H1 (cell line): Measurements from ENCODE around the gene PLXND1. TPM values are rescaled to one million over a fixed set of nuclear protein-coding genes. Genes with fewer than 3 reads are reported as not detected.

ENCODE experiments used
- CTCF ChIA-PET: fragments of 300-600 bp; sonication (Branson Sonifier 250); formaldehyde crosslinking; loops from one replicate; lab custom pipeline; 2021; ENCODE audit not compliant: partially characterized antibody; lab: Charles Lee
- POLR2A ChIA-PET: fragments of 300-600 bp; sonication (Branson Sonifier 250); formaldehyde crosslinking; loops from one replicate; lab custom pipeline; 2021; ENCODE audit warnings: inconsistent platforms; ENCODE audit not compliant: partially characterized antibody; lab: Charles Lee
- DNase-seq, 2 experiments: peaks; one replicate each; pipeline versions ENCODE4 v3.0.0 to v3.0.0-alpha.2; 2010 to 2022; ENCODE audit warnings: low spot score in 2 of 2, low read depth in 1 of 2, mixed read lengths in 1 of 2
- FAIRE-seq: peaks from 2 replicates; lab custom pipeline; 2011; peaks lifted over from hg19 to GRCh38; lab: Jason Lieb, UNC
- H2AFZ ChIP-seq: 2 replicates; pipeline ENCODE4 v1.8.1; 2012; ENCODE audit warnings: low read length, inconsistent platforms
- H2AK5ac ChIP-seq: 2 replicates; pipeline ENCODE4 v1.6.1; 2013; ENCODE audit warnings: low read depth, low read length
- H2BK120ac ChIP-seq: replicated peaks from 2 replicates; pipeline ENCODE3; 2013; ENCODE audit warnings: low read depth, low read length, inconsistent platforms
- H2BK12ac ChIP-seq: 2 replicates; pipeline ENCODE4 v1.6.1; 2013; ENCODE audit warnings: low read depth, low read length
- H2BK15ac ChIP-seq: 2 replicates; pipeline ENCODE4 v1.6.1; 2013; ENCODE audit warnings: low read length
- H2BK20ac ChIP-seq: 2 replicates; pipeline ENCODE4 v1.6.1; 2013; ENCODE audit warnings: low read length
- H2BK5ac ChIP-seq: 2 replicates; pipeline ENCODE4 v1.6.1; 2013; ENCODE audit warnings: low read depth, low read length
- H3K14ac ChIP-seq: 2 replicates; pipeline ENCODE4 v1.6.1; 2013; ENCODE audit warnings: inconsistent platforms; ENCODE audit not compliant: insufficient read length
- H3K18ac ChIP-seq: 2 replicates; pipeline ENCODE4 v1.6.1; 2013; ENCODE audit warnings: low read length; ENCODE audit errors: extremely low read depth
- H3K23ac ChIP-seq: 2 replicates; pipeline ENCODE4 v1.6.1; 2013; ENCODE audit warnings: inconsistent platforms; ENCODE audit not compliant: insufficient read length
- H3K23me2 ChIP-seq: 2 replicates; pipeline ENCODE4 v1.6.1; 2013; ENCODE audit warnings: low read depth, low read length
- H3K27ac ChIP-seq: 2 replicates; pipeline ENCODE4 v1.6.1; 2011; ENCODE audit warnings: low read depth, low read length, inconsistent platforms
- H3K27me3 ChIP-seq, 4 experiments: replicated peaks in 1 of 4; 1 replicate in 1 of 4; 2 replicates in 3 of 4; pipeline versions ENCODE4 v1.6.1 to v1.8.1; 2011 to 2013; ENCODE audit warnings: low read length in 3 of 4, mild to moderate bottlenecking in 3 of 4, inconsistent platforms in 2 of 4, mixed read lengths in 2 of 4, moderate library complexity in 1 of 4; ENCODE audit not compliant: control insufficient read depth in 3 of 4, insufficient read depth in 3 of 4; ENCODE audit errors: extremely low read depth in 1 of 4
- H3K36me3 ChIP-seq, 4 experiments: 2 replicates each; pipeline versions ENCODE4 v1.6.1 to v1.8.1; 2011 to 2013; ENCODE audit warnings: mild to moderate bottlenecking in 4 of 4, low read length in 3 of 4, moderate library complexity in 2 of 4, control low read depth in 1 of 4, inconsistent platforms in 1 of 4; ENCODE audit not compliant: insufficient read depth in 4 of 4, control insufficient read depth in 2 of 4
- H3K4ac ChIP-seq: replicated peaks from 2 replicates; pipeline ENCODE3; 2013; ENCODE audit warnings: low read length, low read depth, mixed read lengths, inconsistent platforms; ENCODE audit not compliant: insufficient read length
- H3K4me1 ChIP-seq, 4 experiments: replicated peaks in 1 of 4; 1 replicate in 1 of 4; 2 replicates in 3 of 4; pipeline versions ENCODE4 v1.6.1 to v1.8.1; 2011 to 2013; ENCODE audit warnings: low read length in 3 of 4, inconsistent platforms in 2 of 4, mixed read lengths in 1 of 4; ENCODE audit not compliant: insufficient read depth in 4 of 4, control insufficient read depth in 3 of 4
- H3K4me2 ChIP-seq, 2 experiments: 2 replicates each; pipeline versions ENCODE4 v1.6.1 to v1.8.1; 2011 to 2013; ENCODE audit warnings: low read depth in 2 of 2, low read length in 2 of 2, control low read depth in 1 of 2, inconsistent platforms in 1 of 2, mild to moderate bottlenecking in 1 of 2; ENCODE audit not compliant: insufficient read depth in 1 of 2
- H3K4me3 ChIP-seq, 4 experiments: fragments of 200-600, 300-600 bp in 1 of 4; sonication (generic), shearing (Covaris generic), sonication (Bioruptor Twin) in 1 of 4; 2 replicates each; pipeline versions ENCODE4 v1.5.1 to v1.8.1; 2011 to 2016; ENCODE audit warnings: low read length in 4 of 4, low read depth in 3 of 4, control low read depth in 2 of 4, inconsistent platforms in 2 of 4, mild to moderate bottlenecking in 2 of 4, mixed read lengths in 1 of 4, moderate library complexity in 1 of 4; ENCODE audit not compliant: insufficient read depth in 2 of 4; ENCODE audit errors: extremely low read depth in 1 of 4
- H3K56ac ChIP-seq: replicated peaks from 2 replicates; pipeline ENCODE3; 2013; ENCODE audit warnings: low read depth, mild to moderate bottlenecking, mixed read lengths, low read length, inconsistent platforms; ENCODE audit not compliant: insufficient read length
- H3K79me1 ChIP-seq: 2 replicates; pipeline ENCODE4 v1.6.1; 2013; ENCODE audit warnings: low read depth, low read length, control low read depth
- H3K79me2 ChIP-seq, 2 experiments: 2 replicates each; pipeline versions ENCODE4 v1.6.1 to v1.8.1; 2012 to 2013; ENCODE audit warnings: low read length in 2 of 2, mild to moderate bottlenecking in 2 of 2, inconsistent platforms in 1 of 2; ENCODE audit not compliant: insufficient read depth in 2 of 2, control insufficient read depth in 1 of 2
- H3K9ac ChIP-seq, 4 experiments: replicated peaks in 1 of 4; 1 replicate in 1 of 4; 2 replicates in 3 of 4; pipeline versions ENCODE4 v1.6.1 to v1.8.1; 2011 to 2013; ENCODE audit warnings: low read depth in 3 of 4, low read length in 3 of 4, control low read depth in 2 of 4, mild to moderate bottlenecking in 2 of 4, moderate library complexity in 2 of 4, inconsistent platforms in 1 of 4; ENCODE audit errors: extremely low read depth in 1 of 4
- H3K9me3 ChIP-seq, 2 experiments: 2 replicates each; pipeline versions ENCODE4 v1.6.1 to v1.8.1; 2012 to 2013; ENCODE audit warnings: mild to moderate bottlenecking in 2 of 2, moderate library complexity in 2 of 2, control low read depth in 1 of 2, inconsistent platforms in 1 of 2, low read depth in 1 of 2, low read length in 1 of 2, mixed read lengths in 1 of 2; ENCODE audit not compliant: insufficient read depth in 2 of 2
- H4K20me1 ChIP-seq, 2 experiments: replicated peaks in 1 of 2; 2 replicates each; pipeline versions ENCODE3 to v1.8.1; 2011 to 2013; ENCODE audit warnings: inconsistent platforms in 2 of 2, low read length in 2 of 2, mild to moderate bottlenecking in 1 of 2; ENCODE audit not compliant: insufficient read depth in 2 of 2, control insufficient read depth in 1 of 2
- H4K5ac ChIP-seq: 2 replicates; pipeline ENCODE4 v1.6.1; 2013; ENCODE audit warnings: low read length, low read depth, mixed read lengths, inconsistent platforms; ENCODE audit not compliant: insufficient read length
- H4K8ac ChIP-seq: 2 replicates; pipeline ENCODE4 v1.8.0; 2013; ENCODE audit warnings: mild to moderate bottlenecking, moderate library complexity, low read length, inconsistent platforms; ENCODE audit not compliant: insufficient read depth; ENCODE audit errors: extremely low read depth
- H4K91ac ChIP-seq: replicated peaks from 2 replicates; pipeline ENCODE3; 2013; ENCODE audit warnings: low read length, mixed read lengths, inconsistent platforms; ENCODE audit not compliant: insufficient read length
- HDAC2 ChIP-seq, 2 experiments: fragments of 300-600 bp in 1 of 2; sonication (generic) in 1 of 2; IDR thresholded peaks; 2 replicates each; pipeline ENCODE4 v1.6.1; 2011 to 2012; ENCODE audit warnings: low read depth in 2 of 2, low read length in 2 of 2, mild to moderate bottlenecking in 2 of 2, moderate library complexity in 2 of 2, borderline replicate concordance in 1 of 2, inconsistent platforms in 1 of 2
- JUND ChIP-seq: IDR thresholded peaks from 2 replicates; pipeline ENCODE4 v1.6.1; 2011; ENCODE audit warnings: mild to moderate bottlenecking, improper control_type of control experiment, low read length
- MAX ChIP-seq: IDR thresholded peaks from 2 replicates; pipeline ENCODE4 v1.6.1; 2012; ENCODE audit warnings: inconsistent platforms
- TBP ChIP-seq: IDR thresholded peaks from 2 replicates; pipeline ENCODE4 v1.6.1; 2011; ENCODE audit warnings: low read depth, low read length, improper control_type of control experiment
- WGBS, 2 experiments: shearing (Covaris generic) in 1 of 2; methylation state at CpG; one replicate each; pipeline versions ENCODE4 v1.1.6 to v1.1.7; 2013 to 2015; ENCODE audit warnings: low lambda C conversion rate in 2 of 2, mixed read lengths in 2 of 2, inconsistent platforms in 1 of 2, low coverage in 1 of 2, missing lambda C conversion rate in 1 of 2; ENCODE audit not compliant: insufficient replicate concordance in 2 of 2, insufficient coverage in 1 of 2, insufficient read length in 1 of 2; ENCODE audit errors: extremely low coverage in 1 of 2, missing lambda C conversion rate in 1 of 2; 5-methylcytosine and 5-hydroxymethylcytosine counted together
- polyA plus RNA-seq, 7 experiments: library from polyadenylated mRNA; depleted of rRNA in 3 of 7; stranded (reverse) in 5 of 7; unstranded in 2 of 7; fragments of >200 nt in 5 of 7; fragments of 200-250 nt in 2 of 7; gene quantifications; 1 replicate in 5 of 7; 2 replicates in 1 of 7; 4 replicates in 1 of 7; pipeline versions ENCODE4 v1.2.1 to v1.2.3, GENCODE V29; 2011 to 2013; ENCODE audit warnings: missing spikeins in 2 of 7, mixed read lengths in 2 of 7
- total RNA-seq: library from RNA; stranded (reverse); fragmentation: NEBNext Ultra II Directional; extraction: Animal tissue kit (Norgen Biotek cat#: 25700); gene quantifications from 2 replicates; pipeline ENCODE4 v1.2.1, GENCODE V29; 2021

The PLXND1 gene
- total and polyA plus RNA-seq, 2 of the 8 experiments (the other 6 are each of a cell fraction or from before 2014, with no cell fraction given), result 17.7 to 66.4 TPM

GRCh38 chr3:129599607-129600006 lies 6.9 kb downstream of the PLXND1 start:
- H3K23me2 ChIP-seq, result peaks cover 1% of the 10 kb centered on the region; the same call in 1 of the 2 replicates
- H3K18ac ChIP-seq, result peak overlapping the region; percentile 94; the same call in 1 of the 2 replicates
- H4K5ac ChIP-seq, result peak overlapping the region; percentile 20
- no peak overlapping the region for H3K14ac ChIP-seq
- peaks cover 6% of the 10 kb centered on the region for H3K79me1 ChIP-seq
- no peak overlapping the region for H3K23ac ChIP-seq
- peak overlapping the region; percentile 85 for H3K4ac ChIP-seq
- FAIRE-seq (no peak), DNase-seq (peak; percentile 63 to 69)
- POLR2A ChIA-PET, result interaction anchor here (1.0 to 1.1 kb wide), 2 partner anchors 114 to 120 kb away, joined by 3 read pairs; no protein-coding TSS in a partner anchor
- H4K8ac ChIP-seq, result peak overlapping the region; percentile 47
- H3K4me2 ChIP-seq, result peak overlapping the region in 1 of 2 experiments; percentile 35; a peak in 1 of 4 replicates
- H2BK15ac ChIP-seq, result peak overlapping the region; percentile 53; the same call in 1 of the 2 replicates
- H3K9me3 ChIP-seq, result no peaks in the 10 kb centered on the region
- H2BK5ac ChIP-seq, result peak overlapping the region; percentile 97
- H3K36me3 ChIP-seq, result no peaks in the 10 kb centered on the region
- CTCF ChIA-PET, result interaction anchor here (0.6 to 1.5 kb wide), 5 partner anchors 9 to 88 kb away, joined by 3 to 4 read pairs (median 3); no protein-coding TSS in a partner anchor
- H3K27ac ChIP-seq, result no peak overlapping the region
- H4K20me1 ChIP-seq, result peaks cover 2 to 15% of the 10 kb centered on the region in 2 experiments
- no peak overlapping the region; the same call in 1 of the 2 replicates for H2AFZ ChIP-seq
- H2BK20ac ChIP-seq, result peak overlapping the region; percentile 91; the same call in 1 of the 2 replicates
- no peak for TF ChIP-seq TBP
- 0 out of 2 replicates have a peak, but pooled peaks have one; percentile 24 for TF ChIP-seq JUND
- 0 out of 2 replicates have a peak, but pooled peaks have one; percentile 14 for TF ChIP-seq MAX
- TF ChIP-seq HDAC2 (IDR thresholded peaks at IDR 0.05; ENCODE audit: borderline replicate concordance in 1 of 2, low read depth in 2 of 2, low read length in 2 of 2), result no peak
- H2BK120ac ChIP-seq, result peak overlapping the region; percentile 93
- 0 out of 8 replicates have a peak overlapping the region, but pooled peaks of 1 of the 4 experiments have one; percentile 2 for H3K4me3 ChIP-seq
- peak overlapping the region; percentile 98 for H4K91ac ChIP-seq
- peak overlapping the region in 1 of 4 experiments; percentile 27; a peak in 2 of 7 replicates for H3K9ac ChIP-seq
- 34% methylated on average over 5 of the region's 5 CpGs; no CpG with 5 or more reads in 1 of the 2 experiments for WGBS, 2 experiments
- H2AK5ac ChIP-seq, result peak overlapping the region; percentile 96; the same call in 1 of the 2 replicates
- H3K56ac ChIP-seq, result no peak overlapping the region
- H2BK12ac ChIP-seq, result peak overlapping the region; percentile 99; the same call in 1 of the 2 replicates
- peaks cover 0 to 7% (median 3%) of the 10 kb centered on the region in 4 experiments; a peak in 5 of 7 replicates for H3K27me3 ChIP-seq
- H3K4me1 ChIP-seq, result peaks cover 6 to 66% (median 57%) of the 10 kb centered on the region in 4 experiments
- H3K79me2 ChIP-seq, result peaks cover 1 to 28% of the 10 kb centered on the region in 2 experiments; a peak in 2 of 4 replicates
